ENCODE measurements around the gene GSTM1.

- TF ChIP-seq TAF1 (IDR thresholded peaks at IDR 0.05; ENCODE audit: borderline replicate concordance, insufficient read depth, low read length) (no peak), SIN3A (IDR thresholded peaks at IDR 0.05; ENCODE audit: borderline replicate concordance, insufficient read depth, low read length) (no peak), POLR2AphosphoS5 (IDR thresholded peaks at IDR 0.05; ENCODE audit: low read depth, low read length) (no peak), REST (IDR thresholded peaks at IDR 0.05; ENCODE audit: insufficient read depth in 1 of 2, low read depth in 2 of 2, low read length in 2 of 2) (no peak)
Measured at GRCh38 chr1:109649491-109649914, 38.1 kb upstream of the GSTM1 start.

All from PFSK-1 (cell line).